ENCODE data around the gene SLC35F6. TPM values are rescaled to one million over a fixed set of nuclear protein-coding genes. Genes with fewer than 3 reads are reported as not detected.
A peak's percentile ranks its signal among the peaks of the same experiment; 100 is the strongest.
"Not testable (repeated sequence)": the region's sequence is repeated elsewhere in the genome, so short reads cannot be mapped to it uniquely, and the experiment has no call there.

The SLC35F6 gene
- total RNA-seq, 5 donors from 2014 or later (not counting 1 experiment from before 2014, with no cell fraction given): 17.6 to 20.0 (median 18.4) TPM

- CTCF ChIA-PET: no interaction called here
- Mint-ChIP-seq H3K27ac (peak overlapping the region; percentile 48 to 70), H3K9me3 (no peaks in the 10 kb centered on the region), H3K36me3 (no peaks in the 10 kb centered on the region), H3K4me1 (peaks cover 32 to 37% (median 34%) of the 10 kb centered on the region in 3 donors), H3K27me3 (peaks cover 0 to 9% of the 10 kb centered on the region in 2 donors), H3K4me3 (peak overlapping the region in 1 of 3 donors; percentile 68)
- no peaks in the 10 kb centered on the region for H3K36me3 ChIP-seq (ENCODE audit: control insufficient read depth in 2 of 2, extremely low read depth in 1 of 2, insufficient read depth in 1 of 2, low read length in 1 of 2)
- ATAC-seq (replicated peaks in 1 of 4): peak; percentile 60 to 96 (median 67)
- H3K27me3 ChIP-seq (replicated peaks in 1 of 2; ENCODE audit: control insufficient read depth in 2 of 2, extremely low read depth in 1 of 2, insufficient read depth in 2 of 2, low read length in 1 of 2): peaks cover 0 to 36% of the 10 kb centered on the region in 2 experiments
- peak in 9 of 35 experiments; percentile 4 to 48 (median 17) for DNase-seq
- POLR2A ChIA-PET: no interaction called here
- peak overlapping the region in 1 of 2 donors; percentile 10 for H3K4me3 ChIP-seq (ENCODE audit: control insufficient read depth in 1 of 2, extremely low read depth in 1 of 2, low read length in 1 of 2)
- peaks cover 31 to 43% of the 10 kb centered on the region in 2 experiments for H3K4me1 ChIP-seq (ENCODE audit: control insufficient read depth in 1 of 2, extremely low read depth in 1 of 2, insufficient read depth in 2 of 2, low read length in 2 of 2)
- WGBS (ENCODE audit: insufficient coverage): no CpG with 5 or more reads among the region's 6 CpGs
- H3K9me3 ChIP-seq: no peaks in the 10 kb centered on the region
- H3K27ac ChIP-seq (ENCODE audit: low read length): no peak overlapping the region
Measured at GRCh38 chr2:26809876-26810577, 45.9 kb downstream of the SLC35F6 start.

- H3K27me3 ChIP-seq (replicated peaks in 1 of 2; ENCODE audit: control insufficient read depth in 2 of 2, extremely low read depth in 1 of 2, insufficient read depth in 2 of 2, low read length in 1 of 2): peaks cover 0 to 44% of the 10 kb centered on the region in 2 experiments
- 71% methylated on average over 6 of the region's 8 CpGs for WGBS (ENCODE audit: insufficient coverage)
- H3K27ac ChIP-seq (ENCODE audit: low read length): no peak overlapping the region
- POLR2A ChIA-PET: no interaction called here
- no peaks in the 10 kb centered on the region for H3K36me3 ChIP-seq (ENCODE audit: control insufficient read depth in 2 of 2, extremely low read depth in 1 of 2, insufficient read depth in 1 of 2, low read length in 1 of 2)
- no peaks in the 10 kb centered on the region for H3K9me3 ChIP-seq
- H3K4me1 Mint-ChIP-seq: peaks cover 32 to 37% (median 37%) of the 10 kb centered on the region in 3 donors
- H3K36me3 Mint-ChIP-seq: no peaks in the 10 kb centered on the region
- H3K27ac Mint-ChIP-seq: peak overlapping the region in 1 of 2 donors; percentile 11
- H3K27me3 Mint-ChIP-seq: peaks cover 4 to 15% of the 10 kb centered on the region in 2 donors
- H3K9me3 Mint-ChIP-seq: no peaks in the 10 kb centered on the region
- CTCF ChIA-PET: no interaction called here
- peaks cover 31 to 45% of the 10 kb centered on the region in 2 experiments for H3K4me1 ChIP-seq (ENCODE audit: control insufficient read depth in 1 of 2, extremely low read depth in 1 of 2, insufficient read depth in 2 of 2, low read length in 2 of 2)
- peak overlapping the region in 1 of 2 donors; percentile 10 for H3K4me3 ChIP-seq (ENCODE audit: control insufficient read depth in 1 of 2, extremely low read depth in 1 of 2, low read length in 1 of 2)
- no peak for ATAC-seq (replicated peaks in 1 of 4)
- DNase-seq: no peak
- H3K4me3 Mint-ChIP-seq: peak overlapping the region in 1 of 3 donors; percentile 68
Measured at GRCh38 chr2:26811261-26811660, 47.2 kb downstream of the SLC35F6 start.

- CTCF ChIA-PET: no interaction called here
- H3K4me3 ChIP-seq (ENCODE audit: control insufficient read depth in 1 of 2, extremely low read depth in 1 of 2, low read length in 1 of 2): no peak overlapping the region
- WGBS (ENCODE audit: insufficient coverage): 78% methylated on average over 11 of the region's 14 CpGs
- POLR2A ChIA-PET: no interaction called here
- H3K36me3 ChIP-seq (ENCODE audit: control insufficient read depth in 2 of 2, extremely low read depth in 1 of 2, insufficient read depth in 1 of 2, low read length in 1 of 2): no peaks in the 10 kb centered on the region
- H3K36me3 Mint-ChIP-seq: no peaks in the 10 kb centered on the region
- H3K27me3 Mint-ChIP-seq: peaks cover 7 to 19% of the 10 kb centered on the region in 2 donors
- H3K4me1 ChIP-seq (ENCODE audit: control insufficient read depth in 1 of 2, extremely low read depth in 1 of 2, insufficient read depth in 2 of 2, low read length in 2 of 2): peaks cover 31 to 45% of the 10 kb centered on the region in 2 experiments
- H3K9me3 Mint-ChIP-seq: no peaks in the 10 kb centered on the region
- H3K4me1 Mint-ChIP-seq: peaks cover 32 to 37% (median 37%) of the 10 kb centered on the region in 3 donors
- H3K27me3 ChIP-seq (replicated peaks in 1 of 2; ENCODE audit: control insufficient read depth in 2 of 2, extremely low read depth in 1 of 2, insufficient read depth in 2 of 2, low read length in 1 of 2): peaks cover 0 to 49% of the 10 kb centered on the region in 2 experiments
- H3K27ac Mint-ChIP-seq: no peak overlapping the region
- no peak for ATAC-seq (replicated peaks in 1 of 4)
- H3K9me3 ChIP-seq: no peaks in the 10 kb centered on the region
- peak overlapping the region in 1 of 3 donors; percentile 68 for H3K4me3 Mint-ChIP-seq
- DNase-seq: no peak
- no peak overlapping the region for H3K27ac ChIP-seq (ENCODE audit: low read length)
Measured at GRCh38 chr2:26811791-26812694, 48.0 kb downstream of the SLC35F6 start.

GRCh38 chr2:26812731-26813130 is 48.6 kb downstream of the SLC35F6 start:
- H3K27me3 ChIP-seq (replicated peaks in 1 of 2; ENCODE audit: control insufficient read depth in 2 of 2, extremely low read depth in 1 of 2, insufficient read depth in 2 of 2, low read length in 1 of 2): peaks cover 0 to 51% of the 10 kb centered on the region in 2 experiments
- ATAC-seq (replicated peaks in 1 of 4): no peak
- H3K27me3 Mint-ChIP-seq: peaks cover 8 to 21% of the 10 kb centered on the region in 2 donors
- WGBS (ENCODE audit: insufficient coverage): 95% methylated on average over 3 of the region's 3 CpGs
- H3K4me3 ChIP-seq (ENCODE audit: control insufficient read depth in 1 of 2, extremely low read depth in 1 of 2, low read length in 1 of 2): no peak overlapping the region
- CTCF ChIA-PET: no interaction called here
- peak overlapping the region in 1 of 2 donors; percentile 50 for H3K27ac Mint-ChIP-seq
- no peak overlapping the region for H3K4me3 Mint-ChIP-seq
- no peak for DNase-seq
- peaks cover 31 to 45% of the 10 kb centered on the region in 2 experiments for H3K4me1 ChIP-seq (ENCODE audit: control insufficient read depth in 1 of 2, extremely low read depth in 1 of 2, insufficient read depth in 2 of 2, low read length in 2 of 2)
- peaks cover 30 to 37% (median 36%) of the 10 kb centered on the region in 3 donors for H3K4me1 Mint-ChIP-seq
- POLR2A ChIA-PET: no interaction called here
- no peak overlapping the region for H3K27ac ChIP-seq (ENCODE audit: low read length)
- no peaks in the 10 kb centered on the region for H3K36me3 Mint-ChIP-seq
- no peaks in the 10 kb centered on the region for H3K9me3 ChIP-seq
- no peaks in the 10 kb centered on the region for H3K36me3 ChIP-seq (ENCODE audit: control insufficient read depth in 2 of 2, extremely low read depth in 1 of 2, insufficient read depth in 1 of 2, low read length in 1 of 2)
- H3K9me3 Mint-ChIP-seq: no peaks in the 10 kb centered on the region

GRCh38 chr2:26814072-26814765 is 50.1 kb downstream of the SLC35F6 start:
- CTCF ChIA-PET: interaction anchor here in 1 of 2 donors (0.6 kb wide), 1 partner anchor 106 kb away, joined by 3 read pairs; no protein-coding TSS in a partner anchor
- not testable (repeated sequence) for H3K9me3 Mint-ChIP-seq; H3K9me3 ChIP-seq; DNase-seq; H3K27ac Mint-ChIP-seq; H3K4me3 Mint-ChIP-seq; ATAC-seq (replicated peaks in 1 of 4); H3K27ac ChIP-seq (ENCODE audit: low read length); H3K36me3 Mint-ChIP-seq; H3K4me3 ChIP-seq (ENCODE audit: control insufficient read depth in 1 of 2, extremely low read depth in 1 of 2, low read length in 1 of 2); H3K36me3 ChIP-seq (ENCODE audit: control insufficient read depth in 2 of 2, extremely low read depth in 1 of 2, insufficient read depth in 1 of 2, low read length in 1 of 2)
- H3K27me3 ChIP-seq (replicated peaks in 1 of 2; ENCODE audit: control insufficient read depth in 2 of 2, extremely low read depth in 1 of 2, insufficient read depth in 2 of 2, low read length in 1 of 2): peaks cover 0 to 56% of the 10 kb centered on the region in 2 experiments
- H3K4me1 Mint-ChIP-seq: peaks cover 23 to 32% (median 28%) of the 10 kb centered on the region in 3 donors
- H3K27me3 Mint-ChIP-seq: peaks cover 11 to 33% of the 10 kb centered on the region in 2 donors
- POLR2A ChIA-PET: interaction anchor here in 1 of 2 donors (0.7 kb wide), 1 partner anchor 211 kb away, joined by 3 read pairs; no protein-coding TSS in a partner anchor
- 94% methylated on average over 41 of the region's 52 CpGs for WGBS (ENCODE audit: insufficient coverage)
- peaks cover 26 to 30% of the 10 kb centered on the region in 2 experiments for H3K4me1 ChIP-seq (ENCODE audit: control insufficient read depth in 1 of 2, extremely low read depth in 1 of 2, insufficient read depth in 2 of 2, low read length in 2 of 2)
